Effector CD8-positive, alpha-beta T cell (primary cell): Measurements from ENCODE around the gene HMOX2.

ENCODE experiments used
- DNase-seq: peaks from one replicate; lab custom pipeline; 2025; lab: John Stamatoyannopoulos, UW
- total RNA-seq, 4 experiments: gene quantifications; one replicate each; lab custom pipeline; 2026; lab: John Stamatoyannopoulos, UW

HMOX2 gene
- total RNA-seq: 61.4 to 81.8 (median 73.4) reads per million in 4 experiments

GRCh38 chr16:4475880-4476788 lies at the start of gene HMOX2:
Gene HMOX2, plus strand, starts transcription at chr16:4476398. Its CDS starts 29,127 bp downstream, at chr16:4505525.
- peak; percentile 85 for DNase-seq

- no peak for DNase-seq
Measured at GRCh38 chr16:4426722-4427372, 49.4 kb upstream of the HMOX2 start.

GRCh38 chr16:4428500-4428899 lies 47.7 kb upstream of the HMOX2 start:
- no peak for DNase-seq

- no peak for DNase-seq
Measured at GRCh38 chr16:4431023-4431422, 45.2 kb upstream of the HMOX2 start.

- no peak for DNase-seq
Measured at GRCh38 chr16:4433228-4433627, 43.0 kb upstream of the HMOX2 start.

- no peak for DNase-seq
Measured at GRCh38 chr16:4433914-4434787, 42.0 kb upstream of the HMOX2 start.

- DNase-seq: no peak
Measured at GRCh38 chr16:4435337-4436067, 40.7 kb upstream of the HMOX2 start.

- DNase-seq: no peak
Measured at GRCh38 chr16:4437366-4437765, 38.8 kb upstream of the HMOX2 start.

GRCh38 chr16:4442371-4442770 lies 33.8 kb upstream of the HMOX2 start:
- no peak for DNase-seq

- no peak for DNase-seq
Measured at GRCh38 chr16:4443271-4443670, 32.9 kb upstream of the HMOX2 start.

GRCh38 chr16:4443986-4444385 lies 32.2 kb upstream of the HMOX2 start:
- DNase-seq: no peak

- no peak for DNase-seq
Measured at GRCh38 chr16:4450430-4450829, 25.8 kb upstream of the HMOX2 start.

GRCh38 chr16:4450931-4451519 lies 25.2 kb upstream of the HMOX2 start:
- DNase-seq: no peak

GRCh38 chr16:4452674-4453073 lies 23.5 kb upstream of the HMOX2 start:
- no peak for DNase-seq

GRCh38 chr16:4454623-4455022 lies 21.6 kb upstream of the HMOX2 start:
- no peak for DNase-seq

GRCh38 chr16:4455081-4455480 lies 21.1 kb upstream of the HMOX2 start:
- no peak for DNase-seq

GRCh38 chr16:4455951-4456350 lies 20.2 kb upstream of the HMOX2 start:
- DNase-seq: no peak

GRCh38 chr16:4460936-4461249 lies 15.3 kb upstream of the HMOX2 start:
- no peak for DNase-seq

- DNase-seq: no peak
Measured at GRCh38 chr16:4461250-4462085, 14.7 kb upstream of the HMOX2 start.

GRCh38 chr16:4463522-4464163 lies 12.6 kb upstream of the HMOX2 start:
- DNase-seq: no peak
